CD1c-positive myeloid dendritic cell (primary cell): ENCODE data around the gene TSPAN13.

ENCODE experiments used
- DNase-seq: peaks from one replicate; pipeline ENCODE4 v3.0.0-alpha.2; 2016; ENCODE audit errors: extremely low spot score

Gene TSPAN13

GRCh38 chr7:16753102-16753931 lies at the start of gene TSPAN13:
Gene TSPAN13 (plus strand): TSS chr7:16753755. CDS start chr7:16753968, 213 bp downstream.
- DNase-seq, result peak; percentile 69

GRCh38 chr7:16708511-16708910 lies 45.0 kb upstream of the TSPAN13 start:
- no peak for DNase-seq

- DNase-seq, result peak; percentile 31
Measured at GRCh38 chr7:16708980-16709379, 44.6 kb upstream of the TSPAN13 start.

- no peak for DNase-seq
Measured at GRCh38 chr7:16710651-16711050, 42.9 kb upstream of the TSPAN13 start.

- DNase-seq, result no peak
Measured at GRCh38 chr7:16711730-16712129, 41.8 kb upstream of the TSPAN13 start.

GRCh38 chr7:16712916-16713315 lies 40.6 kb upstream of the TSPAN13 start:
- DNase-seq, result no peak

GRCh38 chr7:16715928-16716327 lies 37.6 kb upstream of the TSPAN13 start:
- DNase-seq, result no peak

GRCh38 chr7:16718111-16718656 lies 35.4 kb upstream of the TSPAN13 start:
- no peak for DNase-seq

- DNase-seq, result no peak
Measured at GRCh38 chr7:16719699-16720098, 33.9 kb upstream of the TSPAN13 start.

GRCh38 chr7:16721541-16721940 lies 32.0 kb upstream of the TSPAN13 start:
- DNase-seq, result no peak

GRCh38 chr7:16724344-16724743 lies 29.2 kb upstream of the TSPAN13 start:
- DNase-seq, result no peak

GRCh38 chr7:16726189-16726588 lies 27.4 kb upstream of the TSPAN13 start:
- no peak for DNase-seq

- no peak for DNase-seq
Measured at GRCh38 chr7:16727736-16728135, 25.8 kb upstream of the TSPAN13 start.

GRCh38 chr7:16728811-16729210 lies 24.7 kb upstream of the TSPAN13 start:
- no peak for DNase-seq

- no peak for DNase-seq
Measured at GRCh38 chr7:16729541-16729940, 24.0 kb upstream of the TSPAN13 start.

GRCh38 chr7:16730937-16731336 lies 22.6 kb upstream of the TSPAN13 start:
- DNase-seq, result no peak

- DNase-seq, result no peak
Measured at GRCh38 chr7:16732828-16733227, 20.7 kb upstream of the TSPAN13 start.

- no peak for DNase-seq
Measured at GRCh38 chr7:16734148-16734726, 19.3 kb upstream of the TSPAN13 start.

GRCh38 chr7:16735020-16735419 lies 18.5 kb upstream of the TSPAN13 start:
- DNase-seq, result no peak

- DNase-seq, result no peak
Measured at GRCh38 chr7:16738011-16738688, 15.4 kb upstream of the TSPAN13 start.

GRCh38 chr7:16739863-16740622 lies 13.5 kb upstream of the TSPAN13 start:
- DNase-seq, result no peak

- no peak for DNase-seq
Measured at GRCh38 chr7:16740623-16740953, 13.0 kb upstream of the TSPAN13 start.
